ENCODE data around the gene APCDD1L. TPM values are rescaled to one million over a fixed set of nuclear protein-coding genes. Genes with fewer than 3 reads are reported as not detected.

The APCDD1L gene
- total and polyA plus RNA-seq, 9 donors: 0.08 to 0.62 TPM; not detected in 7

- Histone ChIP-seq H3K36me3 (no peaks in the 10 kb centered on the region), H3K9me3 (no peaks in the 10 kb centered on the region), H3K27ac (no peak overlapping the region), H3K4me3 (no peak overlapping the region), H3K4me1 (ENCODE audit: insufficient read depth) (peaks cover 2% of the 10 kb centered on the region), H3K27me3 (no peaks in the 10 kb centered on the region)
- intact Hi-C loops (cut with DNase I): no loop called here
- WGBS, 3 donors: 92 to 93% (median 93%) methylated on average over 17 of the region's 17 CpGs
- no peak for DNase-seq
- no peak for TF ChIP-seq EP300 (IDR thresholded peaks at IDR 0.05)
- no peak for TF ChIP-seq POLR2A (IDR thresholded peaks at IDR 0.05)
- TF ChIP-seq, protein P1, sequence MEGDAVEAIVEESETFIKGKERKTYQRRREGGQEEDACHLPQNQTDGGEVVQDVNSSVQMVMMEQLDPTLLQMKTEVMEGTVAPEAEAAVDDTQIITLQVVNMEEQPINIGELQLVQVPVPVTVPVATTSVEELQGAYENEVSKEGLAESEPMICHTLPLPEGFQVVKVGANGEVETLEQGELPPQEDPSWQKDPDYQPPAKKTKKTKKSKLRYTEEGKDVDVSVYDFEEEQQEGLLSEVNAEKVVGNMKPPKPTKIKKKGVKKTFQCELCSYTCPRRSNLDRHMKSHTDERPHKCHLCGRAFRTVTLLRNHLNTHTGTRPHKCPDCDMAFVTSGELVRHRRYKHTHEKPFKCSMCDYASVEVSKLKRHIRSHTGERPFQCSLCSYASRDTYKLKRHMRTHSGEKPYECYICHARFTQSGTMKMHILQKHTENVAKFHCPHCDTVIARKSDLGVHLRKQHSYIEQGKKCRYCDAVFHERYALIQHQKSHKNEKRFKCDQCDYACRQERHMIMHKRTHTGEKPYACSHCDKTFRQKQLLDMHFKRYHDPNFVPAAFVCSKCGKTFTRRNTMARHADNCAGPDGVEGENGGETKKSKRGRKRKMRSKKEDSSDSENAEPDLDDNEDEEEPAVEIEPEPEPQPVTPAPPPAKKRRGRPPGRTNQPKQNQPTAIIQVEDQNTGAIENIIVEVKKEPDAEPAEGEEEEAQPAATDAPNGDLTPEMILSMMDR (IDR thresholded peaks at IDR 0.05): no peak
Observed at GRCh38 chr20:58545565-58546415, 30.6 kb upstream of the APCDD1L start.

DNA sequence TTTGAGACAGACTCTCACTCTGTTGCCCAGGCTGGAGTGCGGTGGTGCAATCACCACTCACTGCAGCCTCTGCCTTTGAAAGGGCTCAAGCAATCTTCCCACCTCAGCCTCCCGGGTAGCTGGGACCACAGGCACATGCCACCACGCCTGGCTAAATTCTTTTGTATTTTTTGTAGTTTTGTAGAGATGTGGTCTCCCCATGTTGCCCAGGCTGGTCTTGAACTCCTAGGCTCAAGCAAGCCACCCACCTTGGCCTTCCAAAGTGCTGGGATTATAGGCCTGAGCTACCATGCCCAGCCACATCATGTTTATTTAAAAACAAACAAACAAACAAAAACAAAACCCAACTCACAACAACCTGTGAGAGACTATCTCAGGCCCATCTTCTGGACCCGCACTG lies 29.7 kb upstream of the APCDD1L start:
- DNase-seq: no peak
- peaks cover 2% of the 10 kb centered on the region for H3K4me1 ChIP-seq (ENCODE audit: insufficient read depth)
- no peaks in the 10 kb centered on the region for H3K9me3 ChIP-seq
- no peak overlapping the region for H3K27ac ChIP-seq
- WGBS, 3 donors: 95 to 99% (median 96%) methylated on average over 4 of the region's 4 CpGs
- TF ChIP-seq, protein P1 (IDR thresholded peaks at IDR 0.05): no peak
- TF ChIP-seq EP300 (IDR thresholded peaks at IDR 0.05) (no peak), POLR2A (IDR thresholded peaks at IDR 0.05) (no peak)
- H3K27me3 ChIP-seq: no peaks in the 10 kb centered on the region
- no peak overlapping the region for H3K4me3 ChIP-seq
- no peaks in the 10 kb centered on the region for H3K36me3 ChIP-seq
- intact Hi-C loops (cut with DNase I): no loop called here

GRCh38 chr20:58544286-58544685 lies 29.1 kb upstream of the APCDD1L start:
- H3K4me1 ChIP-seq (ENCODE audit: insufficient read depth): no peaks in the 10 kb centered on the region
- H3K4me3 ChIP-seq: no peak overlapping the region
- 91 to 97% (median 93%) methylated on average over 10 of the region's 10 CpGs for WGBS, 3 donors
- no peak overlapping the region for H3K27ac ChIP-seq
- no peaks in the 10 kb centered on the region for H3K9me3 ChIP-seq
- intact Hi-C loops (cut with DNase I): no loop called here
- no peaks in the 10 kb centered on the region for H3K27me3 ChIP-seq
- DNase-seq: no peak
- no peaks in the 10 kb centered on the region for H3K36me3 ChIP-seq
- no peak for TF ChIP-seq POLR2A (IDR thresholded peaks at IDR 0.05)
- TF ChIP-seq, protein P1 (IDR thresholded peaks at IDR 0.05): no peak
- no peak for TF ChIP-seq EP300 (IDR thresholded peaks at IDR 0.05)

- Histone ChIP-seq H3K27me3 (no peaks in the 10 kb centered on the region), H3K27ac (no peak overlapping the region), H3K36me3 (no peaks in the 10 kb centered on the region), H3K4me1 (ENCODE audit: insufficient read depth) (no peaks in the 10 kb centered on the region), H3K4me3 (no peak overlapping the region), H3K9me3 (no peaks in the 10 kb centered on the region)
- DNase-seq: no peak
- intact Hi-C loops (cut with DNase I): no loop called here
- no peak for TF ChIP-seq EP300 (IDR thresholded peaks at IDR 0.05)
- TF ChIP-seq POLR2A (IDR thresholded peaks at IDR 0.05): no peak
- TF ChIP-seq, protein P1 (IDR thresholded peaks at IDR 0.05): no peak
- 69 to 81% (median 77%) methylated on average over 6 of the region's 6 CpGs for WGBS, 3 donors
Observed at GRCh38 chr20:58543274-58543673, 28.1 kb upstream of the APCDD1L start.
